ENCODE measurements around the gene LRRC72. TPM values are rescaled to one million over a fixed set of nuclear protein-coding genes. Genes with fewer than 3 reads are reported as not detected.
"Not testable (repeated sequence)": the region's sequence is repeated elsewhere in the genome, so short reads cannot be mapped to it uniquely, and the experiment has no call there.

The LRRC72 gene
- total and polyA plus RNA-seq, 8 donors = not detected

GRCh38 chr7:16514271-16514670 lies 12.4 kb upstream of the LRRC72 start:
- Histone ChIP-seq H3K9me3 (no peaks in the 10 kb centered on the region), H3K27ac (no peak overlapping the region), H3K4me1 (no peaks in the 10 kb centered on the region), H3K4me3 (no peak overlapping the region), H3K27me3 (no peaks in the 10 kb centered on the region), H3K36me3 (no peaks in the 10 kb centered on the region)
- DNase-seq = no peak
- ATAC-seq = no peak
- intact Hi-C loops (cut with DNase I) = no loop called here
- TF ChIP-seq CTCF (IDR thresholded peaks at IDR 0.05) = no peak

DNA sequence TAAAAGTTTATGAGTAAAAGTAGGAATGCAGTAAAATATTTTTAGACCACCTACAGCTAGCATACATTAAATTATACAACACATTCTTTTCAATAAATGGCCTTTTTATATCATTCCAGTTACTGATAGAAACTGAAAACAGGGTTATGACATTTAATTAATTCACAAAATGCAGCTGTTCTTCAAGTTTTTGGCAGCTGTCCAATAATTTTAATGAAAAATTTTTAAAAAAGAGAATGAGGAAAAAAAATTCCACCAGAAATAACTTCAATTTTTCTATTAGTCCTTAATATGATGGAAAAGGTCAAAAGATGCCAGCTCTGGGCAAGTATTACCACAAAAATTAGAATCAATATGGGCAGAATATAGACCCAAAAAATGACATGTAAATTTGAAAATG lies 11.9 kb upstream of the LRRC72 start:
- ATAC-seq = no peak
- no peak overlapping the region for H3K4me3 ChIP-seq
- no peaks in the 10 kb centered on the region for H3K36me3 ChIP-seq
- no peak overlapping the region for H3K27ac ChIP-seq
- intact Hi-C loops (cut with DNase I) = no loop called here
- DNase-seq = peak in 1 of 4 donors; percentile 10
- no peaks in the 10 kb centered on the region for H3K4me1 ChIP-seq
- H3K9me3 ChIP-seq = no peaks in the 10 kb centered on the region
- no peak for TF ChIP-seq CTCF (IDR thresholded peaks at IDR 0.05)
- no peaks in the 10 kb centered on the region for H3K27me3 ChIP-seq

DNA sequence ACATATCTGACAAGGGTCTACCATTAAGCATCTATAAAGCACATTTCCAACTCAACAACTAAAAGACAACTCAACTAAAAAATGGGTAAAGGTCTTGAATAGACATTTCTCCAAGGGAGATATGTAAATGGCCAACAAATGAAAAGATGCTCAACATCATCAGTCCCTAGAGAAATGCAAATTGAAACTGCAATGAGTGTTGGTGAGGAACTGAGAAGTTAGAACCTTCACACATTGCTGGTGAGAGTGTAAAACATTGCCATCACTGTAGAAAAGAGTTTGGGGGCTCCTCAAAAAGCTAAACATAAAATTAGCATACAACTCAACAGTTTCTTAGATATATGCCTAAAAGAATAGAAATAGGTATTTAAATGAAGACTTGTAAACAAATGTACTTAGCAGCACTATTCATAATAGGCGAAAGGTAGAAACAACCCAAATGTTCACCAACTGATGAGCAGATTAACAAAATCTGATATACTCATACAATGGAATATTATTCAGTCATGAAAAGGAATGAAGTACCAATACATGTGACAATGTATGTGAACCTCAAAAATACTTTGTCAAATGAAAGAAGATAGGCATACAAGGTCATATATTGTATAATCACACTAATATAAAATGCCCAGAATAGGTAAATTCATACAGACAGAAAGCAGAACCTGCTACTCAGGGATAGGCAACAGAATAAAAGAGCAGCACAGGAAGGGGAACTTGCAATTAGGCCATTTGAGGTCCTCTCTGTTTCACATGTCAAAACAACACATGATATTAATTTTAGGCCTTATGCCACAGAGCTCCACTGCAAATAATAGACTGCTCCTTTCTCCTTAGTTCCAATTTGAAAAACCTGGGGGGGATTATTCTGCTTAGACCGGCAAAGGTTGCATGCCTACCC lies 10.6 kb upstream of the LRRC72 start:
- H3K9me3 ChIP-seq = no peaks in the 10 kb centered on the region
- ATAC-seq (no peak), DNase-seq (no peak)
- H3K4me3 ChIP-seq = no peak overlapping the region
- TF ChIP-seq CTCF (IDR thresholded peaks at IDR 0.05) = no peak
- no peaks in the 10 kb centered on the region for H3K4me1 ChIP-seq
- H3K27me3 ChIP-seq = no peaks in the 10 kb centered on the region
- no peaks in the 10 kb centered on the region for H3K36me3 ChIP-seq
- intact Hi-C loops (cut with DNase I) = no loop called here
- no peak overlapping the region for H3K27ac ChIP-seq

- H3K27me3 ChIP-seq; H3K9me3 ChIP-seq; H3K36me3 ChIP-seq; H3K27ac ChIP-seq; DNase-seq; H3K4me1 ChIP-seq; intact Hi-C loops (cut with DNase I); H3K4me3 ChIP-seq; ATAC-seq: not testable (repeated sequence)
Measured at GRCh38 chr7:16519985-16520384, 6.6 kb upstream of the LRRC72 start.

DNA sequence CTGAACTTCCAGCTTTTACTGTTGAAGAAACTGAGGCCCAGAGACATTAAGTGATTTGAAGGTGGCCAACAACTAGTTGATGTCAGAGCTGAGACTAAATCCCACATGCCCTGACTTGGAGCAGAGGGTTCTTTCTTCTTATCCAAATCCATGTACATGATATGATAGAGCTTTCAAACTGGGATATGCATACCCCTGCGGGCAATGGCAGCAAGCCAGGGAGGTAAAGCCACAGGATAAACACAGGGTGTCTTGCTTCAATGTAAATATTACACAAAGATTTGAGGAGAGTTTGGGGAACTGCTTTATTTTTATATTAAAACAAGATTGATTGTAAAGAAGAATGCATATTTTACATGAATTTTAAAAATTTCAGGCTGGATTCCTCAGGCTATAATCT lies 2.3 kb upstream of the LRRC72 start:
- Histone ChIP-seq H3K4me1 (no peaks in the 10 kb centered on the region), H3K36me3 (no peaks in the 10 kb centered on the region), H3K9me3 (no peaks in the 10 kb centered on the region), H3K27ac (no peak overlapping the region), H3K4me3 (no peak overlapping the region), H3K27me3 (no peaks in the 10 kb centered on the region)
- intact Hi-C loops (cut with DNase I) = no loop called here
- no peak for TF ChIP-seq CTCF (IDR thresholded peaks at IDR 0.05)
- DNase-seq (no peak), ATAC-seq (no peak)

GRCh38 chr7:16528520-16528919 lies 1.9 kb downstream of the LRRC72 start:
- no peak for ATAC-seq
- Histone ChIP-seq H3K27me3 (no peaks in the 10 kb centered on the region), H3K27ac (no peak overlapping the region), H3K36me3 (no peaks in the 10 kb centered on the region), H3K9me3 (no peaks in the 10 kb centered on the region), H3K4me3 (no peak overlapping the region), H3K4me1 (no peaks in the 10 kb centered on the region)
- intact Hi-C loops (cut with DNase I) = no loop called here
- no peak for DNase-seq
- no peak for TF ChIP-seq CTCF (IDR thresholded peaks at IDR 0.05)

Measured in left lung (tissue), 10 donors.